HFF-Myc (cell line): Measurements from ENCODE around the gene PLEK2.

Experiments used
- DNase-seq: peaks from one replicate; pipeline ENCODE4 v3.0.0-alpha.2; 2011; ENCODE audit warnings: low read depth; ENCODE audit errors: extremely low read depth
- H3K4me3 ChIP-seq: replicated peaks from 2 replicates; pipeline ENCODE4 v1.5.1; 2011; ENCODE audit warnings: low read depth, mild to moderate bottlenecking, control low read depth, low read length
- CTCF ChIP-seq: IDR thresholded peaks from 2 replicates; pipeline ENCODE4 v1.5.1; 2012; ENCODE audit warnings: mild to moderate bottlenecking, low read depth, low read length, control low read depth; ENCODE audit errors: missing control alignments

PLEK2 gene

GRCh38 chr14:67449096-67449495 is 37.1 kb upstream of the PLEK2 start:
- H3K4me3 ChIP-seq, result no peak overlapping the region
- TF ChIP-seq CTCF, result no peak
- DNase-seq, result no peak

GRCh38 chr14:67447033-67447381 is 35.0 kb upstream of the PLEK2 start:
- DNase-seq, result no peak
- no peak for TF ChIP-seq CTCF
- H3K4me3 ChIP-seq, result no peak overlapping the region

- DNase-seq, result no peak
- no peak overlapping the region for H3K4me3 ChIP-seq
- no peak for TF ChIP-seq CTCF
Observed at GRCh38 chr14:67446371-67447032, 34.5 kb upstream of the PLEK2 start.

GRCh38 chr14:67444395-67444794 is 32.4 kb upstream of the PLEK2 start:
- no peak overlapping the region for H3K4me3 ChIP-seq
- no peak for TF ChIP-seq CTCF
- DNase-seq, result no peak

- H3K4me3 ChIP-seq, result no peak overlapping the region
- DNase-seq, result no peak
- no peak for TF ChIP-seq CTCF
Observed at GRCh38 chr14:67442139-67442906, 30.4 kb upstream of the PLEK2 start.

- no peak overlapping the region for H3K4me3 ChIP-seq
- DNase-seq, result no peak
- no peak for TF ChIP-seq CTCF
Observed at GRCh38 chr14:67441672-67442071, 29.7 kb upstream of the PLEK2 start.
